PC-9 (cell line): Measurements from ENCODE around the gene VPS39. TPM values are rescaled to one million over a fixed set of nuclear protein-coding genes. Genes with fewer than 3 reads are reported as not detected.
A peak's percentile ranks its signal among the peaks of the same experiment; 100 is the strongest.

Source experiments
- BruUV-seq: library from RNA; stranded (reverse); fragments of 400-500 nt; replicated peaks from 2 replicates; lab custom pipeline; 2021; lab: Mats Ljungman, UMichigan
- CTCF ChIA-PET: fragments of 300-600 bp; sonication (Branson Sonifier 250); formaldehyde crosslinking; loops from one replicate; lab custom pipeline; 2022; ENCODE audit warnings: antibody characterized with exemption; lab: Charles Lee
- POLR2A ChIA-PET: fragments of 300-600 bp; sonication (Branson Sonifier 250); formaldehyde crosslinking; loops from one replicate; lab custom pipeline; 2022; ENCODE audit warnings: antibody characterized with exemption; ENCODE audit not compliant: unreplicated experiment; lab: Charles Lee
- DNase-seq, 2 experiments: peaks; one replicate each; pipeline versions ENCODE4 v3.0.0 to v3.0.0-alpha.2; 2015 to 2022; ENCODE audit warnings: mixed read lengths in 1 of 2
- H2AFZ ChIP-seq: fragments of 200-600 bp; sonication (generic); 2 replicates; pipeline ENCODE4 v1.8.1; 2017; ENCODE audit warnings: antibody characterized with exemption
- H3F3A ChIP-seq: fragments of 200-600 bp; sonication (generic); 2 replicates; pipeline ENCODE4 v1.8.1; 2017; ENCODE audit warnings: antibody characterized with exemption, mild to moderate bottlenecking, low read depth; ENCODE audit not compliant: insufficient read depth
- H3K27ac ChIP-seq: fragments of 200-600 bp; sonication (generic); 2 replicates; pipeline ENCODE4 v1.6.1; 2016; ENCODE audit warnings: mixed run types
- H3K27me3 ChIP-seq: fragments of 200-600 bp; sonication (generic); 2 replicates; pipeline ENCODE4 v1.6.1; 2016; ENCODE audit warnings: low read depth, mixed run types; ENCODE audit not compliant: insufficient read depth
- H3K36me3 ChIP-seq: fragments of 200-600 bp; sonication (generic); 2 replicates; pipeline ENCODE4 v1.6.1; 2016; ENCODE audit warnings: low read depth, mixed run types
- H3K4me1 ChIP-seq: fragments of 200-600 bp; sonication (generic); replicated peaks from 2 replicates; pipeline ENCODE4 v1.6.1; 2016; ENCODE audit warnings: mixed run types; ENCODE audit not compliant: insufficient read depth
- H3K4me2 ChIP-seq: fragments of 200-600 bp; sonication (generic); 2 replicates; pipeline ENCODE4 v1.6.1; 2017; ENCODE audit warnings: mixed run types
- H3K4me3 ChIP-seq: fragments of 200-600 bp; sonication (generic); 2 replicates; pipeline ENCODE4 v1.6.1; 2016; ENCODE audit warnings: mixed run types
- H3K79me2 ChIP-seq: fragments of 200-600 bp; sonication (generic); 2 replicates; pipeline ENCODE4 v1.6.1; 2017; ENCODE audit warnings: low read depth, mixed run types
- H3K9me2 ChIP-seq: fragments of 200-600 bp; sonication (generic); 2 replicates; pipeline ENCODE4 v1.8.1; 2017; ENCODE audit warnings: mild to moderate bottlenecking; ENCODE audit not compliant: insufficient read depth
- H3K9me3 ChIP-seq: fragments of 200-600 bp; sonication (generic); 2 replicates; pipeline ENCODE4 v1.8.1; 2016; ENCODE audit warnings: low read depth; ENCODE audit not compliant: insufficient read depth
- H4K20me1 ChIP-seq: fragments of 200-600 bp; sonication (generic); 2 replicates; pipeline ENCODE4 v1.8.1; 2017; ENCODE audit not compliant: insufficient read depth
- EZH2 ChIP-seq: fragments of 200-600 bp; sonication (generic); IDR thresholded peaks from 2 replicates; pipeline ENCODE4 v1.8.0; 2017; ENCODE audit warnings: antibody characterized with exemption, low read depth
- intact Hi-C: fragments of 100-400 bp; cut with micrococcal nuclease; formaldehyde crosslinking; loops from one replicate; pipeline ENCODE4 v1.10.0; 2022; ENCODE audit not compliant: unreplicated experiment
- total RNA-seq: library from RNA; stranded (reverse); gene quantifications from 2 replicates; pipeline ENCODE4 v1.2.3, GENCODE V29; 2021
- TF ChIP-seq, protein P1 (sequence below): fragments of 200-600 bp; sonication (generic); conservative IDR thresholded peaks from 2 replicates; pipeline ENCODE4 v1.6.1; 2017; ENCODE audit warnings: mixed run types, antibody characterized with exemption, mild to moderate bottlenecking, moderate library complexity

The VPS39 gene
- total RNA-seq, 1 experiment from 2014 or later, result 57.6 TPM

DNA sequence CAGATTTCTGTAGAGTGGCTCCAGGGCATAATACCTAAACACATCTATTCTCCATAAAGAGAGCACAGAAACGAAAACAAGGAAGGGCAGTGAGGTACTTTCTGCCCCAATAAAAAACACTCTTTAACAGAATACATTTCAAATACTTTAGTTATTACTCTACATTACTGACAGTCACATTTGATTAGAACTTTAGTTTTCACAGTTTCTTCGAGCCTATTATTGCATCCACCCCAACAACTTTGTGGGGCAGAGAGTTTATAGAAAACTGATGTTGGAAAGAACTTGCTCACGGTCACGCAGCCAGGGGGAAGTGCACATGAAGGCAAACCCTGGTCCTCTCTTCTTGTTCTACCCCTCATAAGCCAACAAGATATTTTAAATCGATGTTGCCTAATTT lies 9.0 kb downstream of the VPS39 start:
- DNase-seq, result no peak
- peaks cover 5% of the 10 kb centered on the region; the same call in 1 of the 2 replicates for H3K36me3 ChIP-seq
- no peaks in the 10 kb centered on the region for H3K9me2 ChIP-seq
- H3K9me3 ChIP-seq, result no peaks in the 10 kb centered on the region
- ChIA-PET POLR2A (no interaction called here), CTCF (no interaction called here)
- H3F3A ChIP-seq, result 0 out of 2 replicates have a peak, but pooled peaks cover 3% of the 10 kb centered on the region
- H3K79me2 ChIP-seq, result 0 out of 2 replicates have a peak, but pooled peaks cover 6% of the 10 kb centered on the region
- H3K27me3 ChIP-seq, result no peaks in the 10 kb centered on the region
- H4K20me1 ChIP-seq, result no peaks in the 10 kb centered on the region
- no peak for TF ChIP-seq EZH2
- TF ChIP-seq, protein P1, sequence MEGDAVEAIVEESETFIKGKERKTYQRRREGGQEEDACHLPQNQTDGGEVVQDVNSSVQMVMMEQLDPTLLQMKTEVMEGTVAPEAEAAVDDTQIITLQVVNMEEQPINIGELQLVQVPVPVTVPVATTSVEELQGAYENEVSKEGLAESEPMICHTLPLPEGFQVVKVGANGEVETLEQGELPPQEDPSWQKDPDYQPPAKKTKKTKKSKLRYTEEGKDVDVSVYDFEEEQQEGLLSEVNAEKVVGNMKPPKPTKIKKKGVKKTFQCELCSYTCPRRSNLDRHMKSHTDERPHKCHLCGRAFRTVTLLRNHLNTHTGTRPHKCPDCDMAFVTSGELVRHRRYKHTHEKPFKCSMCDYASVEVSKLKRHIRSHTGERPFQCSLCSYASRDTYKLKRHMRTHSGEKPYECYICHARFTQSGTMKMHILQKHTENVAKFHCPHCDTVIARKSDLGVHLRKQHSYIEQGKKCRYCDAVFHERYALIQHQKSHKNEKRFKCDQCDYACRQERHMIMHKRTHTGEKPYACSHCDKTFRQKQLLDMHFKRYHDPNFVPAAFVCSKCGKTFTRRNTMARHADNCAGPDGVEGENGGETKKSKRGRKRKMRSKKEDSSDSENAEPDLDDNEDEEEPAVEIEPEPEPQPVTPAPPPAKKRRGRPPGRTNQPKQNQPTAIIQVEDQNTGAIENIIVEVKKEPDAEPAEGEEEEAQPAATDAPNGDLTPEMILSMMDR, result no peak
- intact Hi-C loops, result no loop called here
- H3K4me1 ChIP-seq, result no peaks in the 10 kb centered on the region
- no peak overlapping the region for H3K27ac ChIP-seq
- no peak overlapping the region for H3K4me2 ChIP-seq
- no TSS peak for BruUV-seq
- no peak overlapping the region for H3K4me3 ChIP-seq
- H2AFZ ChIP-seq, result no peak overlapping the region

- ChIA-PET POLR2A (no interaction called here), CTCF (no interaction called here)
- peaks cover 5% of the 10 kb centered on the region; the same call in 1 of the 2 replicates for H3K36me3 ChIP-seq
- no peak overlapping the region for H2AFZ ChIP-seq
- H3K4me3 ChIP-seq, result no peak overlapping the region
- DNase-seq, result no peak
- no peaks in the 10 kb centered on the region for H3K9me2 ChIP-seq
- 0 out of 2 replicates have a peak, but pooled peaks cover 3% of the 10 kb centered on the region for H3F3A ChIP-seq
- TF ChIP-seq, protein P1, result no peak
- no peak for TF ChIP-seq EZH2
- no peaks in the 10 kb centered on the region for H4K20me1 ChIP-seq
- no peaks in the 10 kb centered on the region for H3K4me1 ChIP-seq
- H3K27me3 ChIP-seq, result no peaks in the 10 kb centered on the region
- 0 out of 2 replicates have a peak, but pooled peaks cover under 1% of the 10 kb centered on the region for H3K79me2 ChIP-seq
- intact Hi-C loops, result no loop called here
- no peak overlapping the region for H3K4me2 ChIP-seq
- BruUV-seq, result no TSS peak
- H3K9me3 ChIP-seq, result no peaks in the 10 kb centered on the region
- no peak overlapping the region for H3K27ac ChIP-seq
These were observed 9.6 kb downstream of the VPS39 start for GRCh38 chr15:42198516-42198915.

- DNase-seq, result peak in 1 of 2 experiments; percentile 41
- H3K4me3 ChIP-seq, result no peak overlapping the region
- CTCF ChIA-PET, result no interaction called here
- POLR2A ChIA-PET, result interaction anchor here (0.6 kb wide), 1 partner anchor 1626 kb away, joined by 4 read pairs; no protein-coding TSS in a partner anchor
- TF ChIP-seq EZH2, result no peak
- TF ChIP-seq, protein P1, result no peak
- no peaks in the 10 kb centered on the region for H3K9me3 ChIP-seq
- no peaks in the 10 kb centered on the region for H3F3A ChIP-seq
- intact Hi-C loops, result no loop called here
- no peaks in the 10 kb centered on the region for H4K20me1 ChIP-seq
- H2AFZ ChIP-seq, result no peak overlapping the region
- H3K36me3 ChIP-seq, result peaks cover 13% of the 10 kb centered on the region
- BruUV-seq, result no TSS peak
- H3K27ac ChIP-seq, result no peak overlapping the region
- no peaks in the 10 kb centered on the region for H3K79me2 ChIP-seq
- H3K27me3 ChIP-seq, result no peaks in the 10 kb centered on the region
- no peaks in the 10 kb centered on the region for H3K9me2 ChIP-seq
- no peak overlapping the region for H3K4me2 ChIP-seq
- no peaks in the 10 kb centered on the region for H3K4me1 ChIP-seq
These were observed 13.6 kb downstream of the VPS39 start for GRCh38 chr15:42194513-42194912.
